ENCODE data around the gene MFSD12.

MFSD12 gene

DNA sequence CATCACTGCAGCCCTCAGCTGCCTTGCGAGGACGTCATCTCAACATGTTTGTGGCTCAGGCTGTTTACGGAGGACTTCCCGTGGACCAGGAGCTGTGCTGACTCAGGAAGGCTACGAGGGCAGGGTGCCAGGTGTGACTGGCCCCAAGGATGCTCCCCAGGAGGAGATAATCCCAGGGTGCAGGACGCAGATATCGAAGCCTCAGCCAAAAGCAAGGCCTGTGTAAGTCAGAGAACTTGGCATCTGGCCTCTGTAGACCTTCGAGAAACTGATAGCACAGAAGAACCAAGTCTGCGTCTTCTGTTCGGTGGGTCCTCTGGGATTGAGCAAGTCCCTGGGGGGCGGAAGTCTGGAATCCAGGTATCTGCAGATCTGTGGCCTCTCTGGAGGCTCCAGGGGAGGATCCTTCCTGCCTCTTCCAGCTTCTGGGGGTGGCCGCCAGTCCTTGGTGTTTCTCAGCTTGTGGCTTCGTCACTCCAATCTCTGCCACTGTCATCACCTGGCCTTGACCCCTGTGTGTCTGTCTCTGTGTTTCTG, 54.3 kb downstream of the MFSD12 start:
- no peak overlapping the region for H3K4me3 ChIP-seq (ENCODE audit: low read depth, low read length)
- peaks cover 5% of the 10 kb centered on the region for H3K4me1 ChIP-seq (ENCODE audit: control insufficient read depth, insufficient read depth, low read length)
- no peaks in the 10 kb centered on the region for H3K36me3 ChIP-seq (ENCODE audit: control insufficient read depth in 2 of 2, insufficient read depth in 1 of 2, low read length in 2 of 2)
- no peak for TF ChIP-seq ZFP3 (tag by site-specific recombination; IDR thresholded peaks at IDR 0.05; ENCODE audit: low read depth)
- TF ChIP-seq ZIC2 (tag by site-specific recombination; IDR thresholded peaks at IDR 0.05), result 0 out of 2 replicates have a peak, but pooled peaks have one; percentile 19
- no peak for TF ChIP-seq ZNF776 (tag by site-specific recombination; IDR thresholded peaks at IDR 0.05; ENCODE audit: borderline replicate concordance)
- TF ChIP-seq GLIS1 (tag by site-specific recombination; IDR thresholded peaks at IDR 0.05), result peak; percentile 73
- TF ChIP-seq OSR2 (tag by site-specific recombination; IDR thresholded peaks at IDR 0.05), result no peak
- TF ChIP-seq ZNF747 (tag by site-specific recombination; IDR thresholded peaks at IDR 0.05), result no peak
- H3K27ac ChIP-seq (ENCODE audit: extremely low read depth, low read depth, low read length), result no peak overlapping the region
- no peaks in the 10 kb centered on the region for H3K9me3 ChIP-seq (ENCODE audit: control insufficient read depth, insufficient read depth, low read depth, low read length)
- ChIA-PET CTCF (interaction anchor here (0.5 to 1.3 kb wide), 6 partner anchors 17 to 246 kb away, joined by 3 to 6 read pairs (median 3); partner anchors contain the start of gene SMIM44), POLR2A (interaction anchor here (0.9 kb wide), 1 partner anchor 227 kb away, joined by 3 read pairs; no protein-coding TSS in a partner anchor)

DNA sequence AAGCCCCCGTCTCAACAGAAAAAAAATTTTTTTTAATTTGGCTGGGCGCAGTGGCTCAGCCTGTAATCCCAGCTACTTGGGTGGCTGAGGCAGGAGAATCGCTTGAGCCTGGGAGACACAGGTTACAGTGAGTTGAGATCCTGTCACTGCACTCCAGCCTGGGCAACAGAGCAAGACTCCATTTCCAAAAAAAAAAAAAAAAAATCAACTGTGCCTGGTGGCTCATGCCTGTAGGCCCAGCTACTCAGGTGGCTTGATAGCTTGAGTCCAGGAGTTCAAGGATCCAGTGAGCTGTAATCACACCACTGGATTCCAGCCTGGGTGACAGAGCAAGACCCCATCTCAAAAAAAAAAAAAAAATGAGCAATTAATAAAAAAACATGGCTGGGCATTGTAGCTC, 55.6 kb downstream of the MFSD12 start:
- ChIA-PET CTCF (interaction anchor here (0.6 to 1.1 kb wide), 3 partner anchors 29 to 349 kb away, joined by 3 to 5 read pairs (median 4); no protein-coding TSS in a partner anchor), POLR2A (interaction anchor here (0.6 to 1.0 kb wide), 2 partner anchors 16 to 1644 kb away, joined by 3 to 4 read pairs; no protein-coding TSS in a partner anchor)
- peaks cover 0 to 6% of the 10 kb centered on the region in 2 experiments; a peak in 1 of 3 replicates for H3K36me3 ChIP-seq (ENCODE audit: control insufficient read depth in 2 of 2, insufficient read depth in 1 of 2, low read length in 2 of 2)
- TF ChIP-seq ZNF140 (tag by site-specific recombination; IDR thresholded peaks at IDR 0.05) (no peak), ZNF155 (tag by site-specific recombination; IDR thresholded peaks at IDR 0.05) (no peak), ZNF121 (tag by site-specific recombination; IDR thresholded peaks at IDR 0.05) (0 out of 2 replicates have a peak, but pooled peaks have one; percentile 19), ZNF558 (tag by site-specific recombination; IDR thresholded peaks at IDR 0.05) (no peak), MYNN (tag by site-specific recombination; IDR thresholded peaks at IDR 0.05; ENCODE audit: borderline replicate concordance) (no peak), ZNF10 (tag by site-specific recombination; IDR thresholded peaks at IDR 0.05) (no peak), TCF7L2 (IDR thresholded peaks at IDR 0.05; ENCODE audit: borderline replicate concordance, low read depth, low read length) (no peak), ZNF416 (tag by site-specific recombination; IDR thresholded peaks at IDR 0.05) (no peak), ZNF174 (tag by site-specific recombination; IDR thresholded peaks at IDR 0.05) (no peak), ZNF596 (tag by site-specific recombination; IDR thresholded peaks at IDR 0.05) (no peak)
- TF ChIP-seq, protein P1, sequence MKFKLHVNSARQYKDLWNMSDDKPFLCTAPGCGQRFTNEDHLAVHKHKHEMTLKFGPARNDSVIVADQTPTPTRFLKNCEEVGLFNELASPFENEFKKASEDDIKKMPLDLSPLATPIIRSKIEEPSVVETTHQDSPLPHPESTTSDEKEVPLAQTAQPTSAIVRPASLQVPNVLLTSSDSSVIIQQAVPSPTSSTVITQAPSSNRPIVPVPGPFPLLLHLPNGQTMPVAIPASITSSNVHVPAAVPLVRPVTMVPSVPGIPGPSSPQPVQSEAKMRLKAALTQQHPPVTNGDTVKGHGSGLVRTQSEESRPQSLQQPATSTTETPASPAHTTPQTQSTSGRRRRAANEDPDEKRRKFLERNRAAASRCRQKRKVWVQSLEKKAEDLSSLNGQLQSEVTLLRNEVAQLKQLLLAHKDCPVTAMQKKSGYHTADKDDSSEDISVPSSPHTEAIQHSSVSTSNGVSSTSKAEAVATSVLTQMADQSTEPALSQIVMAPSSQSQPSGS (tag by site-specific recombination; IDR thresholded peaks at IDR 0.05; ENCODE audit: low read depth), result no peak
- TF ChIP-seq, protein P2, sequence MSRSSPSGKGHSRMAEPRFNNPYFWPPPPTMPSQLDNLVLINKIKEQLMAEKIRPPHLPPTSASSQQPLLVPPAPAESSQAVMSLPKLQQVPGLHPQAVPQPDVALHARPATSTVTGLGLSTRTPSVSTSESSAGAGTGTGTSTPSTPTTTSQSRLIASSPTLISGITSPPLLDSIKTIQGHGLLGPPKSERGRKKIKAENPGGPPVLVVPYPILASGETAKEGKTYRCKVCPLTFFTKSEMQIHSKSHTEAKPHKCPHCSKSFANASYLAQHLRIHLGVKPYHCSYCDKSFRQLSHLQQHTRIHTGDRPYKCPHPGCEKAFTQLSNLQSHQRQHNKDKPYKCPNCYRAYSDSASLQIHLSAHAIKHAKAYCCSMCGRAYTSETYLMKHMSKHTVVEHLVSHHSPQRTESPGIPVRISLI (tag by site-specific recombination; IDR thresholded peaks at IDR 0.05), result peak; percentile 64; the same call in 1 of the 2 replicates
- H3K27ac ChIP-seq (ENCODE audit: extremely low read depth, low read depth, low read length), result no peak overlapping the region
- no peak overlapping the region for H3K4me3 ChIP-seq (ENCODE audit: low read depth, low read length)
- no peaks in the 10 kb centered on the region for H3K9me3 ChIP-seq (ENCODE audit: control insufficient read depth, insufficient read depth, low read depth, low read length)
- peaks cover 2% of the 10 kb centered on the region for H3K4me1 ChIP-seq (ENCODE audit: control insufficient read depth, insufficient read depth, low read length)

DNA sequence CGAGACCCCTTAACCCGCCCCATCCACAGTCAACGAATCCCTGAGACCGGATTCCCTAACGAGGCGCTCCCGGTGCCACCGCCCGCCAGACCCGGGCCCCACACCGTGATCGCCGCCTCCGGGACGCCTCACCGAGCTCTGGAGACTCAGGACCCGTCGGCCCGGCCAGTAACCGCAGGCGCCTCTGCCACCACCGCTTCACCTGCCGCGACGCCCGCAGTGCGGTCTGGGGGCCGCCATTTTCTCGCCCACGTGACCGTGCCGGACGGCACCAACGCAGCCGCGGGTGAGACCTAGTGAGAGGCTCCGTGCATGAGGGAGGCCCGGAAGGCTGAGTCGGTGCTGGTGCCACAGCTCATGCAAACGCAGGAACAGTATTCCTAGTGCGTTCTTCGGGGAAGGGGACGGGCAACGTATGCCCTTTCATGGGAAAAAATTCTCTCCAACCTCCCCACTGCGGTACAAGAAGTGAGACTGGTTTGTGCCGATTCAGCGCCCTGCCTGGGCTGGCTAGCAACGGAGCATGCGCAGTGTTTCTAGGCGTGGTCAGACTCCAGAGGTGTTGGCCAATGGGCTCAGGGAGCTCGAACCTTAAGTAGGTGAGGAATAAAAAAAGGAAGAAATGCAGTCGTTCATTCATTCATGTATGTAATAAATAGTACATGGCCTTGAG, 56.8 kb downstream of the MFSD12 start, which contains the start of gene DOHH:
Gene DOHH, minus strand, starts transcription at position 246 of the 673 bp plus-strand sequence. CDS start 3,860 bp downstream, outside the sequence.
- Histone ChIP-seq H3K36me3 (ENCODE audit: control insufficient read depth in 2 of 2, insufficient read depth in 1 of 2, low read length in 2 of 2) (peaks cover 4 to 17% of the 10 kb centered on the region in 2 experiments; a peak in 2 of 3 replicates), H3K9me3 (ENCODE audit: control insufficient read depth, insufficient read depth, low read depth, low read length) (no peaks in the 10 kb centered on the region), H3K4me3 (ENCODE audit: low read depth, low read length) (peak within 1 kb of the TSS; percentile 91), H3K4me1 (ENCODE audit: control insufficient read depth, insufficient read depth, low read length) (peaks cover 2% of the 10 kb centered on the region), H3K27ac (ENCODE audit: extremely low read depth, low read depth, low read length) (peak within 1 kb of the TSS; percentile 84)
- ChIA-PET POLR2A (interaction anchor here (0.6 to 1.6 kb wide), 9 partner anchors 10 to 226 kb away, joined by 3 to 7 read pairs (median 3); no protein-coding TSS in a partner anchor), CTCF (interaction anchor here (0.7 to 1.6 kb wide), 6 partner anchors 10 to 195 kb away, joined by 3 to 11 read pairs (median 3); no protein-coding TSS in a partner anchor)
- TF ChIP-seq, protein P3, sequence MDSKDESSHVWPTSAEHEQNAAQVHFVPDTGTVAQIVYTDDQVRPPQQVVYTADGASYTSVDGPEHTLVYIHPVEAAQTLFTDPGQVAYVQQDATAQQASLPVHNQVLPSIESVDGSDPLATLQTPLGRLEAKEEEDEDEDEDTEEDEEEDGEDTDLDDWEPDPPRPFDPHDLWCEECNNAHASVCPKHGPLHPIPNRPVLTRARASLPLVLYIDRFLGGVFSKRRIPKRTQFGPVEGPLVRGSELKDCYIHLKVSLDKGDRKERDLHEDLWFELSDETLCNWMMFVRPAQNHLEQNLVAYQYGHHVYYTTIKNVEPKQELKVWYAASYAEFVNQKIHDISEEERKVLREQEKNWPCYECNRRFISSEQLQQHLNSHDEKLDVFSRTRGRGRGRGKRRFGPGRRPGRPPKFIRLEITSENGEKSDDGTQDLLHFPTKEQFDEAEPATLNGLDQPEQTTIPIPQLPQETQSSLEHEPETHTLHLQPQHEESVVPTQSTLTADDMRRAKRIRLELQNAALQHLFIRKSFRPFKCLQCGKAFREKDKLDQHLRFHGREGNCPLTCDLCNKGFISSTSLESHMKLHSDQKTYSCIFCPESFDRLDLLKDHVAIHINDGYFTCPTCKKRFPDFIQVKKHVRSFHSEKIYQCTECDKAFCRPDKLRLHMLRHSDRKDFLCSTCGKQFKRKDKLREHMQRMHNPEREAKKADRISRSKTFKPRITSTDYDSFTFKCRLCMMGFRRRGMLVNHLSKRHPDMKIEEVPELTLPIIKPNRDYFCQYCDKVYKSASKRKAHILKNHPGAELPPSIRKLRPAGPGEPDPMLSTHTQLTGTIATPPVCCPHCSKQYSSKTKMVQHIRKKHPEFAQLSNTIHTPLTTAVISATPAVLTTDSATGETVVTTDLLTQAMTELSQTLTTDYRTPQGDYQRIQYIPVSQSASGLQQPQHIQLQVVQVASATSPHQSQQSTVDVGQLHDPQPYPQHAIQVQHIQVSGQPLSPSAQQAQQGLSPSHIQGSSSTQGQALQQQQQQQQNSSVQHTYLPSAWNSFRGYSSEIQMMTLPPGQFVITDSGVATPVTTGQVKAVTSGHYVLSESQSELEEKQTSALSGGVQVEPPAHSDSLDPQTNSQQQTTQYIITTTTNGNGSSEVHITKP (tag by site-specific recombination; IDR thresholded peaks at IDR 0.05), result peak; percentile 100
- TF ChIP-seq KLF8 (tag by site-specific recombination; IDR thresholded peaks at IDR 0.05), result peak; percentile 96
- TF ChIP-seq ZNF169 (tag by site-specific recombination; IDR thresholded peaks at IDR 0.05), result peak; percentile 88
- TF ChIP-seq ZNF544 (tag by site-specific recombination; IDR thresholded peaks at IDR 0.05), result no peak
- TF ChIP-seq ZIC2 (tag by site-specific recombination; IDR thresholded peaks at IDR 0.05), result peak; percentile 84
- 0 out of 2 replicates have a peak, but pooled peaks have one; percentile 31 for TF ChIP-seq ZSCAN23 (tag by site-specific recombination; IDR thresholded peaks at IDR 0.05)
- peak; percentile 79 for TF ChIP-seq ZEB2 (tag by site-specific recombination; IDR thresholded peaks at IDR 0.05)
- TF ChIP-seq YY1 (tag by site-specific recombination; IDR thresholded peaks at IDR 0.05), result peak; percentile 98

All from HEK293 (cell line).